Embryonic facial prominence (tissue), 1 donor: ENCODE data around the gene FGF3.

ENCODE experiments used
- DNase-seq: peaks from one replicate; pipeline ENCODE4 v3.0.0-alpha.2; 2016; ENCODE audit errors: extremely low spot score

FGF3 gene

DNA sequence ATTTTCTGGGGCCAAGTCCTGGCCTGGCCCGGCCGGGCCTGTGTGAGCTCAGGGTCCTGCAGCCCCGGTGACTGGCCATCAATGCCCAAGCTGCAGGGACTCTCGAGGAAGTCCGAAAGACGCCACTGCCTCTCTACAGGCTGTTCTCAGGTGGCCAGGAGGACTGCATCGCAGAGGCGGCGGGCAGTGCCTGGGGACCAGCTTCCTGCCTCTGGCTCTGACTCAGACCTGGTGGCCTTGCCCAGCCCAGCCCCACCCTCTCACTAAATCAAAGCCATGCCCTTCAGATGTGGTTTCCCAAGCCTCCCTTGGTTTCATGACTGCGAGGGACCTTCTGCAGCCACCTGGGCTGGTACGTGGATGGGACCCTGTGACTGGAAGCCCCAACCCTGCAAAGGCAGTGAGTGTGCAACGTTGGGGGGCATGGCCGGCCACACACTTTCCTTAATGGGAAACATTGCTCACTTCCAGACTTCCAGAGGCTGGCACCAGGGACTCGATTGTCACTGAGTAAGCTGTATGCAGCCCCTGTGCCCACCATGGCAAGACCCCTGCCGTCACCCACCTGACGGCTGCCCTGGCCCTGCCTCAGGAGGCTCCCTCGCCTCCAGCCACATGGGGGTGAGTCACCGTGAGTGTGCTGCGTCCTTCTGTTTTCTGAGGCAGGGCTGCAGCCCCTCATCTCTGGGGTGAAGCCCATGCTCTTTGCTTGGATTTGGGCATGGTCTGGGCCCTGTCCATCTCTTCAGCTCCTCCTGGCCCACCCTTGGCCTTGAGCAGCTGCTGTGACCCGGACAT, 6.0 kb upstream of the FGF3 start:
- DNase-seq = no peak

DNA sequence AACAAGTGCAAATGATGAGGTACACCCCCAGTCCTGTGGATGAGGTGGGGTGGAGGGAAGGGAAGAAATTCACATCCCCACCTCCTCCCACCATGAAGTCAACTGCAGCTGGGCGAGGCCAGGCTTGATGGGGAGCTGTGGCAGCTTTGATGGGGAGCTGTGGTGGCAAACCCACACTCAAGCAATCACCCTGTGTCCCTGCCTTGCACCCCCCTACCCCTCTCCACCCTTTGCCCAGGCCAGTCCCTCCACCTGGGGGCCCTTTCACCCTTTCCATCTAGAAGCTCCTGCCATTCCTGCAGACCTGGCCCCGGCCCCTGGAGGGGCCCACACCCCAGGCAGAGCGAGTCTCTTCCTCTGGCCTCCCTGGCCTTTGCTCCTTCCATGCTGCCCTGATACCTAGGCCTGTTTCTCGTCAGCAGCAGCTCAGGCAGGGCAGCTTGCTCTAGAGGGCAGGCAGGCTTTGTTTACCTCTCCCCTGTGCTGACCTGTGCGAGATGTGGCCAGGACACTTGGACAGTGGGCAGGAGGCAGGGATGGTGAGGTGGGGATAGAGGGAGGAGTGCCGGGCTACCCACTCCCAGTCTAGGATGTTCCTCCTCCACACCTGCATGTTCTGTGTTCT, 4.5 kb upstream of the FGF3 start:
- DNase-seq = no peak

GRCh38 chr11:69822676-69823494, 3.7 kb upstream of the FGF3 start:
- no peak for DNase-seq

GRCh38 chr11:69821511-69822040, 2.4 kb upstream of the FGF3 start:
- DNase-seq = no peak

DNA sequence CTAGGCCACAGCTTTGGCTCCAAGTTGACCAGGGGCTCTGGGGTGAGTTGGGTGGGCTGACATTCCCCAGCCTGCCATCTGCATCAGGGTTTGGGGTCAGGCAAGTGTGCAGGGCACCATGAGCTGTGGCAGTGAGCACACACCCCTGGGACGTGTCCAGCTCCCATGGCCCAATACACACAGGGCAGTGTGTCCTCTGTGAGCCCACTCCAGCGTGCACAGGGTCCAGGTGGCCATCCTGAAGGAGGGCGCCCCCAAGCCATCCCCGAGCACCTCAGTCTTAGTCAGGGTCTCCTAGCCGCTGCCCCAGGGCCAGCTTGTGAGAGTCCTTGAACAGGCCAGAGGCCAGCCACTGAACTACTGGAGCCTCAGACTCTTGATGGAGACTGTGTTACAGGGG, 1.2 kb upstream of the FGF3 start:
- DNase-seq = no peak

DNA sequence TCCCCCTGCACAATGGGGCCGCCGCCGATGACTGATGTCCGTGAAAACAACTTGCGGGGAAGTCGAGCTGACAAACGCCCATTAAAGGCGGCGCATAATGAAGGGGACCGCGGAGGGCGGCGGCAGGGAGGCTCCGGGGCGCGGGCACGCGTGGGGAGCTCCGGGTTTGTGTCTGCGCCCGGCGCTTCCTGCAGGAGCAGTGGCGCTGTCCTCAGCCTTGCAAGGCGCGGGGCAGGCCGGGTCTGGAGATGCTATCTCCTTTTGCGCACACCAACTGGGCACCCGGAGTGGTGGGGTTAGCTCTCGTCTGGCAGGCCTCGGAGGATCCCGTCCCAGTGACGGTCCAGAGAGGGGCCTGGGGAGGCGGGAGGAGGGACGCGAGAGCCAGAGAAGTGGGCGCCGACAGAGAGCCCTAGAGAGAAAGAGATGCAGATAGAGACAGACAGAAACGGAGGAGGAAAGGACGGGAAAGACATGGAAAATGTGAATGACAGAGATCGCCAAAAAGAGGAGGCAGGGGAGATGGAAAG, 390 bp upstream of the FGF3 start:
- DNase-seq = no peak

- no peak for DNase-seq
These were observed 999 bp downstream of the FGF3 start for GRCh38 chr11:69818231-69818602.

GRCh38 chr11:69817265-69818230, 1.7 kb downstream of the FGF3 start:
- no peak for DNase-seq

- no peak for DNase-seq
These were observed 2.5 kb downstream of the FGF3 start for GRCh38 chr11:69816671-69817070.

GRCh38 chr11:69815973-69816372, 3.2 kb downstream of the FGF3 start:
- no peak for DNase-seq

DNA sequence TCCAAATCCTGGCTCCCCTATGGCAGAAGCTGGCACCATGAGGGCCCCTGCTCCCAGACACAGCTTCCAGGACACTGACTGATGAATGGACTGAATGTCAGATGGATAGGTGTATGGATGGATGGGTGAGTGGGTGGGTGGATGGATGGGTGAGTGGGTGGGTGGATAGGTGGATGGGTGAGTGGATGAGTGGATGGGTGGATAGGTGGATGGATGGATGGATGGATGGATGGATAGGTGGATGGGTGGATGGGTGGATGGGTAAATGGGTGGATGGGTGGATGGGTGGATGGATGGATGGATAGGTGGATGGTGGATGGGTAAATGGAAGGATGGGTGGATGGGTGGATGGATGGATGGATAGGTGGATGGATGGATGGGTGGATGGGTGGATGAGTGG, 4.3 kb downstream of the FGF3 start:
- no peak for DNase-seq

- no peak for DNase-seq
These were observed 4.8 kb downstream of the FGF3 start for GRCh38 chr11:69814411-69814810.

DNA sequence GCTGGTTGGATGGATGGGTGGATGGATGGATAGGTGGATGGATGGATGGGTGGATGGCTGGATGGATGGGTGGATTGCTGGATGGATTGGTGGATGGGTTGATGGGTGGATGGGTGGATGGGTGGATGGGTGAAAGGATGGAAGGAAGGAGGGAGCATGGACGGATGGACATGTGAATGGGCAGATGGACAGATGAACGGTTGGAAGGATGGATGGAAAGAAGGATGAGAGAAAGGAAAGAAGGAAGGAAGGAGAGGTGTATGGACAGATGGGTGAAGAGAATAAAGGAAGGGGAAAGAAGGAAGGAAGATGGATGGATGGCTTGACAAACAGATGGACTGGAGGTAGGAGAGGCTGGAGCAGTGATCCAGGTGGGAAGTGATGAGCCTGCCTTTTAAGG, 5.4 kb downstream of the FGF3 start:
- DNase-seq = no peak

DNA sequence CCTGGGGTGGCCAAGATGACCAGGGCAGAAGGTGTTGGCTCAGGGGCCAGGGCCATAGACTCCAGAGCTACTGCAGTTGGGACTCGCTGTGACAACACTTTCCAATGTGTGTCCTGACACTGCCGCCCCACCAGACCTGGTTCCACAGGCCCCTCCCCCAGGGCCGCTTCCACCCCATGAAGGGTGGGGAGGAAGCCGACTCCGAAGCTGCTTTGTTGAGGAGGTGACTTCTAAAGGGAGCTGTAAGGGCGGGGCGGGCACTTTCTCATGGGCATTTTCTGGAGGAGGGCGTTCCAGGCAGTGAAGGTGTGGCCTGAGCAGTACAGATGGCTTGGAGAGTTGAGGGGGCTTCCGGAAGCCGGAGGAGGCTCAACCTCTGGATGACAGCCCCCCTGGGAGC, 6.3 kb downstream of the FGF3 start:
- DNase-seq = no peak

- DNase-seq = no peak
These were observed 7.0 kb downstream of the FGF3 start for GRCh38 chr11:69812256-69812655.

- DNase-seq = no peak
These were observed 7.8 kb downstream of the FGF3 start for GRCh38 chr11:69811431-69811830.

GRCh38 chr11:69810289-69811118, 8.7 kb downstream of the FGF3 start:
- DNase-seq = no peak

GRCh38 chr11:69808667-69809086, 10.5 kb downstream of the FGF3 start:
- DNase-seq = no peak

- DNase-seq = no peak
These were observed 12.0 kb downstream of the FGF3 start for GRCh38 chr11:69807106-69807815.
